SK-N-SH (cell line): Measurements from ENCODE around the gene ENKUR. TPM values are rescaled to one million over a fixed set of nuclear protein-coding genes. Genes with fewer than 3 reads are reported as not detected.

ENCODE experiments used
- CTCF ChIA-PET: fragments of 300-600, 350-600 bp; formaldehyde crosslinking; extraction: SDS; loops from one replicate; lab custom pipeline; 2021; lab: Yijun Ruan, JAX
- POLR2A ChIA-PET: fragments of 350-600 bp; sonication (Branson Sonifier 250); formaldehyde crosslinking; extraction: SDS; loops from one replicate; lab custom pipeline; 2020; ENCODE audit warnings: antibody characterized with exemption, inconsistent platforms; lab: Yijun Ruan, JAX
- DNase-seq: peaks from one replicate; pipeline ENCODE4 v3.0.0; 2012
- H2AFZ ChIP-seq: fragments of 200-600 bp; sonication (generic); 2 replicates; pipeline ENCODE4 v1.8.1; 2016; ENCODE audit warnings: antibody characterized with exemption, mild to moderate bottlenecking, low read depth
- H3F3A ChIP-seq: fragments of 200-600 bp; sonication (generic); replicated peaks from 2 replicates; pipeline ENCODE3; 2016; ENCODE audit warnings: antibody characterized with exemption, mild to moderate bottlenecking; ENCODE audit not compliant: insufficient read depth
- H3K27ac ChIP-seq, 2 experiments: fragments of 200-500 bp in 1 of 2; fragments of 200-600 bp in 1 of 2; sonication (Bioruptor generic) in 1 of 2; sonication (generic), shearing (Covaris generic) in 1 of 2; 2 replicates each; pipeline versions ENCODE4 v1.5.1 to v1.6.1; 2014 to 2016; ENCODE audit warnings: low read depth in 2 of 2, inconsistent platforms in 1 of 2, low read length in 1 of 2, mild to moderate bottlenecking in 1 of 2, mixed read lengths in 1 of 2
- H3K27me3 ChIP-seq: fragments of 200-600 bp; sonication (generic), shearing (Covaris generic); 2 replicates; pipeline ENCODE4 v1.6.1; 2016; ENCODE audit warnings: mixed run types; ENCODE audit not compliant: insufficient read depth
- H3K36me3 ChIP-seq, 2 experiments: fragments of 200-500 bp in 1 of 2; fragments of 200-600 bp in 1 of 2; sonication (Bioruptor generic) in 1 of 2; sonication (generic) in 1 of 2; replicated peaks in 1 of 2; 2 replicates each; pipeline versions ENCODE3 to v1.5.1; 2014 to 2016; ENCODE audit warnings: low read length in 1 of 2, mild to moderate bottlenecking in 1 of 2; ENCODE audit not compliant: insufficient read depth in 2 of 2, control insufficient read depth in 1 of 2
- H3K4me1 ChIP-seq, 2 experiments: fragments of 200-500 bp in 1 of 2; fragments of 200-600 bp in 1 of 2; sonication (Bioruptor generic) in 1 of 2; sonication (generic), shearing (Covaris generic) in 1 of 2; 2 replicates each; pipeline versions ENCODE4 v1.5.1 to v1.6.1; 2014 to 2016; ENCODE audit warnings: low read depth in 1 of 2, low read length in 1 of 2, mixed run types in 1 of 2; ENCODE audit not compliant: insufficient read depth in 2 of 2, control insufficient read depth in 1 of 2
- H3K4me2 ChIP-seq: fragments of 200-600 bp; sonication (generic), shearing (Covaris generic); 2 replicates; pipeline ENCODE4 v1.6.1; 2017; ENCODE audit warnings: mixed run types
- H3K4me3 ChIP-seq, 2 experiments: fragments of 200-500 bp in 1 of 2; fragments of 200-600 bp in 1 of 2; sonication (Bioruptor generic) in 1 of 2; sonication (generic), shearing (Covaris generic) in 1 of 2; 2 replicates each; pipeline versions ENCODE4 v1.5.1 to v1.8.1; 2014 to 2016; ENCODE audit warnings: low read depth in 2 of 2, inconsistent platforms in 1 of 2, low read length in 1 of 2, mild to moderate bottlenecking in 1 of 2, mixed read lengths in 1 of 2, moderate library complexity in 1 of 2
- H3K79me2 ChIP-seq: fragments of 200-600 bp; sonication (generic); 2 replicates; pipeline ENCODE4 v1.8.1; 2017; ENCODE audit warnings: mild to moderate bottlenecking; ENCODE audit not compliant: insufficient read depth
- H3K9ac ChIP-seq: fragments of 200-600 bp; sonication (generic); 2 replicates; pipeline ENCODE4 v1.6.1; 2017; ENCODE audit warnings: mixed run types
- H3K9me2 ChIP-seq: fragments of 200-600 bp; sonication (generic); 2 replicates; pipeline ENCODE4 v1.6.1; 2017; ENCODE audit warnings: mixed run types
- H3K9me3 ChIP-seq: fragments of 200-600 bp; sonication (generic); 2 replicates; pipeline ENCODE4 v1.6.1; 2017; ENCODE audit warnings: mixed run types, mild to moderate bottlenecking, moderate library complexity
- H4K20me1 ChIP-seq: fragments of 200-600 bp; sonication (generic); 2 replicates; pipeline ENCODE4 v1.6.1; 2017; ENCODE audit warnings: mild to moderate bottlenecking, mixed run types; ENCODE audit not compliant: insufficient read depth
- EZH2phosphoT487 ChIP-seq: fragments of 200-600 bp; sonication (generic); IDR thresholded peaks from 2 replicates; pipeline ENCODE4 v1.6.1; 2017; ENCODE audit warnings: low read depth, mixed run types, mild to moderate bottlenecking, antibody characterized with exemption, moderate library complexity, borderline replicate concordance
- FOSL2 ChIP-seq: IDR thresholded peaks from 2 replicates; pipeline ENCODE4 v1.4.0; 2012; ENCODE audit warnings: low read depth, mild to moderate bottlenecking, moderate library complexity, borderline replicate concordance
- FOXM1 ChIP-seq: IDR thresholded peaks from 2 replicates; pipeline ENCODE4 v1.4.0; 2012; ENCODE audit warnings: low read depth, mild to moderate bottlenecking
- GABPA ChIP-seq: IDR thresholded peaks from 2 replicates; pipeline ENCODE4 v1.4.0; 2012; ENCODE audit warnings: low read depth, mild to moderate bottlenecking
- GATA2 ChIP-seq: sonication (generic); formaldehyde crosslinking; IDR thresholded peaks from 2 replicates; pipeline ENCODE4 v1.5.0; 2020; ENCODE audit warnings: mild to moderate bottlenecking, missing genetic modification reagents
- MXI1 ChIP-seq: IDR thresholded peaks from 2 replicates; pipeline ENCODE4 v1.6.1; 2012; ENCODE audit warnings: mild to moderate bottlenecking, low read depth, low read length, improper control_type of control experiment
- NFIC ChIP-seq: IDR thresholded peaks from 2 replicates; pipeline ENCODE4 v1.4.0; 2012; ENCODE audit warnings: borderline replicate concordance
- POLR2AphosphoS5 ChIP-seq: IDR thresholded peaks from 2 replicates; pipeline ENCODE4 v1.6.1; 2012; ENCODE audit warnings: low read depth, low read length
- RCOR1 ChIP-seq: fragments of 150-350 bp; IDR thresholded peaks from 2 replicates; pipeline ENCODE4 v1.6.1; 2017; ENCODE audit warnings: antibody characterized with exemption, low read length
- SMC3 ChIP-seq: IDR thresholded peaks from 2 replicates; pipeline ENCODE4 v1.6.1; 2012; ENCODE audit warnings: low read depth, low read length, improper control_type of control experiment
- TAF1 ChIP-seq: IDR thresholded peaks from 2 replicates; pipeline ENCODE4 v1.6.1; 2012; ENCODE audit warnings: low read depth, mild to moderate bottlenecking, low read length, moderate library complexity, borderline replicate concordance
- TCF12 ChIP-seq: IDR thresholded peaks from 2 replicates; pipeline ENCODE4 v1.4.0; 2012
- TEAD4 ChIP-seq: IDR thresholded peaks from 2 replicates; pipeline ENCODE4 v1.4.0; 2012; ENCODE audit warnings: mild to moderate bottlenecking, borderline replicate concordance; ENCODE audit not compliant: insufficient read depth
- USF1 ChIP-seq: IDR thresholded peaks from 2 replicates; pipeline ENCODE4 v1.4.0; 2012; ENCODE audit warnings: low read depth, borderline replicate concordance
- WGBS: methylation state at CpG from one replicate; pipeline ENCODE4 v1.1.6; 2017; ENCODE audit warnings: low lambda C conversion rate; 5-methylcytosine and 5-hydroxymethylcytosine counted together
- polyA plus RNA-seq, 3 experiments: library from polyadenylated mRNA; depleted of rRNA; stranded (reverse); fragments of >200 nt; gene quantifications; 2 replicates each; pipeline ENCODE4 v1.2.3, GENCODE V29; 2012

Gene ENKUR
- polyA plus RNA-seq, 1 of the 3 experiments (the other 2 are of a cell fraction) = 0.13 TPM

DNA sequence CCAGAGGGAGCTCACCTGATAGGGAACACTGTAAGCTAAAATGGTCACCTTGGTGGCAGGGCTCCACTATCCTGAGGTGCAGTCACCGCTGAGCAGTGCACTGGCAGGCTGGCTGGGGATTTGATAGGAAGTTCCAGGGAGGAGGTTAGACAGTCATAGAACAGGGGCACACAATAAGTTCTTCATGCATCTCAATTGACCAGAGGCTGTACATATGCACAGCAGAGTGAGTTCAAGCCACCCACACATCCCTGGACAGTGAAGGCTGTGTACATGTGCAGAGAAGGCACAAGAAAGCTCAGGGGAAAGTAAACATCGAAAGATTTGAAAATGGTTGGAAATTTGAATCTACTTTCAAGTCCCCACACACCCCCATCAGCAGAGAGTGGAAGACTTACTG, 77.4 kb downstream of the ENKUR start:
- H3K4me2 ChIP-seq = no peak overlapping the region
- H3K9me2 ChIP-seq = no peaks in the 10 kb centered on the region
- no peaks in the 10 kb centered on the region for H3F3A ChIP-seq
- no peaks in the 10 kb centered on the region for H3K27me3 ChIP-seq
- H3K4me3 ChIP-seq = no peak overlapping the region
- no peak for DNase-seq
- CTCF ChIA-PET = interaction anchor here (1.4 kb wide), 1 partner anchor 9 kb away, joined by 3 read pairs; no protein-coding TSS in a partner anchor
- WGBS = 93% methylated on average over 1 of the region's 2 CpGs
- H3K4me1 ChIP-seq = no peaks in the 10 kb centered on the region
- no peaks in the 10 kb centered on the region for H3K79me2 ChIP-seq
- POLR2A ChIA-PET = no interaction called here
- TF ChIP-seq TEAD4 (no peak), USF1 (no peak), POLR2AphosphoS5 (no peak)
- no peak overlapping the region for H2AFZ ChIP-seq
- no peaks in the 10 kb centered on the region for H3K9me3 ChIP-seq
- H3K9ac ChIP-seq = no peak overlapping the region
- no peak overlapping the region for H3K27ac ChIP-seq
- H3K36me3 ChIP-seq = no peaks in the 10 kb centered on the region
- no peaks in the 10 kb centered on the region for H4K20me1 ChIP-seq

- DNase-seq = no peak
- no peaks in the 10 kb centered on the region for H3F3A ChIP-seq
- H3K36me3 ChIP-seq = no peaks in the 10 kb centered on the region
- no peak overlapping the region for H2AFZ ChIP-seq
- no peak overlapping the region for H3K4me3 ChIP-seq
- no peak overlapping the region for H3K4me2 ChIP-seq
- H3K27me3 ChIP-seq = no peaks in the 10 kb centered on the region
- H3K4me1 ChIP-seq = no peaks in the 10 kb centered on the region
- TF ChIP-seq TAF1 (no peak), GATA2 (CRISPR knock-in tag) (no peak), FOSL2 (no peak), RCOR1 (no peak), TCF12 (no peak), NFIC (no peak), FOXM1 (no peak), EZH2phosphoT487 (no peak), GABPA (no peak), SMC3 (no peak), MXI1 (no peak)
- no peak overlapping the region for H3K9ac ChIP-seq
- no peaks in the 10 kb centered on the region for H4K20me1 ChIP-seq
- no peaks in the 10 kb centered on the region for H3K9me2 ChIP-seq
- ChIA-PET POLR2A (no interaction called here), CTCF (no interaction called here)
- no peaks in the 10 kb centered on the region for H3K9me3 ChIP-seq
- H3K79me2 ChIP-seq = no peaks in the 10 kb centered on the region
- H3K27ac ChIP-seq = no peak overlapping the region
- WGBS = 90% methylated on average over 5 of the region's 5 CpGs
Measured at GRCh38 chr10:24938076-24938475, 77.9 kb downstream of the ENKUR start.
